GM21619 (cell line): ENCODE results near the gene RPS21.
"Not testable (repeated sequence)": the region's sequence is repeated elsewhere in the genome, so short reads cannot be mapped to it uniquely, and the experiment has no call there.

ENCODE experiments used
- ATAC-seq: cut with Tn5 transposase; IDR thresholded peaks from one replicate; pipeline ENCODE4 v1.9.1; 2021; ENCODE audit not compliant: unreplicated experiment

RPS21 gene

GRCh38 chr20:62423326-62423706, 36.4 kb downstream of the RPS21 start:
- no peak for ATAC-seq

- no peak for ATAC-seq
Measured at GRCh38 chr20:62424249-62425107, 37.6 kb downstream of the RPS21 start.

DNA sequence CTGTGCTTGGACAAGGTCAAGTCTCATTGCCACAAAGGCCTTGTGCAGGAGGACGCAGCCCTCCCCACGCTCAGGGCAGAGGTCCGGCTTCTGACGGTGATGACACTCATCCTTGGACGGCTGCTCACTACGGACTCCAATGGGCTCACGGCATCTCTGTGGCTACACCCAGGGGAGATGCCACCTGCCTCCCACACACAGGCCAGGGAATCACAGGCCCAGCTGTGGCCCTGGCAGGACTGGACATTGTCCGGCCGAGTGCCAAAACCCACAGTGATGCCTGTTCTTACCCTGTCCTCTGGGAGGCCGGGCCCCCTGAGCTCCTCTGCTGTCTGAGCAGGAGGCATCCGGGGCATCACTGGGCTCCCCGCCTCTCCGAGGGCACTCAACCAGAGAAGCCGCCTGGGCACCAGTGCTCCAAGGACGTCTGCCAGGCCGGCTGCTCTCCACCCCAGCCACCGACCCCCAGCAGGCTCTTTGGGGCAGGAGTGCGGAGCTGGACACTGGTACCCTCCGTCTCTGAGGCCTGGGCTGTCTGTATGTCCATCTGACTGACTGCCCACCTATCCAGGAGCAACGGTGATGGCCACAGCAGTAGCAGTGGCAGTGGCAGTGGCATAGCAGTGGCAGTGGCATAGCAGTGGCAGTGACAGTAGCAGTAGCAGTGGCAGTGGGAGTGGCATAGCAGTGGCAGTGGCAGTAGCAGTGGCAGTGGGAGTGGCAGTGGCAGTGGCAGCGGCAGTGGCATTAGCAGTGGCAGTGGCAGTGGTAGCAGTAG, 38.6 kb downstream of the RPS21 start:
- no peak for ATAC-seq

DNA sequence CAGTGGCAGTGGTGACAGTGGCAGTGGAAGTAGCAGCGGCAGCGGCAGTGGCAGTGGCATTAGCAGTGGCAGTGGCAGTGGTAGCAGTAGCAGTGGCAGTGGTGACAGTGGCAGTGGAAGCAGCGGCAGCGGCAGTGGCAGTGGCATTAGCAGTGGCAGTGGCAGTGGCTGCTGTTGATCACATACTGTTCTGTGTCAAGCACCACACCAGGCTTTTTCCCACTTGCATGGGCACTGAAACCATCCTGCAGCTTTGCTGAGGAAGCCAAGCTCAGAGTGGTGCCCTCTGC, 39.1 kb downstream of the RPS21 start:
- ATAC-seq, result not testable (repeated sequence)

- ATAC-seq, result no peak
Measured at GRCh38 chr20:62426699-62427131, 39.8 kb downstream of the RPS21 start.

- ATAC-seq, result no peak
Measured at GRCh38 chr20:62427172-62428001, 40.5 kb downstream of the RPS21 start, which contains the start of gene RBBP8NL. Gene RBBP8NL, minus strand, starts transcription at chr20:62427539. Its CDS starts 7,892 bp downstream, at chr20:62419647.

DNA sequence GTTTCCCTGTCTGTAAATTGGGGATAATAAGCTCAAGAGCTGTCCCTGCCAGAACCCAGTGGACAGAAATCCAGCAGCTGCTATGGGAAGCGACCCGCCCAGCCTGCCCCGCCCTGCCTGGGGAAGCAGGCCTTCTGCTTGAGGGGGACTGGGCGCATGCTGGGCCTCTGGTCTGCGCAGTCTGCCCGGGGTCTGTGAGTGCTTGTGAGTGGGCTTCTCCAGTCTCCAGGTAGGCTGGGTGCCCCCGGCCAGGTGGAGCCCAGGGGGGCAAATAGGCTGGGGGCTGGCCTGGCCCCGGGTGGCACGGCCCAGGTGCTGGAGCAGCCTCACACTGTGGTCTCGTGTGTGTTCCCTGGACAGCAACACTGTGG, 41.1 kb downstream of the RPS21 start:
- ATAC-seq, result no peak

- no peak for ATAC-seq
Measured at GRCh38 chr20:62428396-62429295, 41.7 kb downstream of the RPS21 start.

- ATAC-seq, result no peak
Measured at GRCh38 chr20:62429455-62430310, 42.8 kb downstream of the RPS21 start.

GRCh38 chr20:62430311-62430853, 43.5 kb downstream of the RPS21 start:
- no peak for ATAC-seq

DNA sequence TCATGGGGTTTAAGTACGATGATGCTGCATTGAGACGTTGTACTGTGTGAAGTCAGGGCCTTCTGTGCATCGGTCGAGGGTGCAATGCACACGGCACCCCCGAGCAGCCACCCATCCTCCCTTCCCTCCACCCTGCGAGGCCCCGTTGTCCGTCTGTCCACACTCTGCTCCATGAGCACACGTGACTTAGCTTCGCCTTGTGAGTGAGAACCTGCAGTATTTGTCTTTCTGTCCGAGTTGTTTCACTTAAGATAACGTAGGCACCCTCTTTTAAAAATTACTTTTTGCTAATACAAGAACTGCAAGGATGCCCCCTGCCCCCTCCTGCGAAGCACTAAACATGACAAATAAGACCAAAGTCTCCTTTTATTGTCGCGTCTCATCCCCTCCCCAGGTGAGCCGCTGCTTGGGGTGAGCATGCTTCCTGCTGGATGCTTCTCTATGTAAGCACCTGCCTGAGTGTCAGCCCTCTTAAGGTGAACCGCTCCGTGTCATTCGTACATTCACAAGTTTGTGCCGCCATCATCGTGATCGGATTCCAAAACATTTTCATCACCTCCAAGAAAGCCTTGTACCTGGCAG, 44.1 kb downstream of the RPS21 start:
- ATAC-seq, result no peak

DNA sequence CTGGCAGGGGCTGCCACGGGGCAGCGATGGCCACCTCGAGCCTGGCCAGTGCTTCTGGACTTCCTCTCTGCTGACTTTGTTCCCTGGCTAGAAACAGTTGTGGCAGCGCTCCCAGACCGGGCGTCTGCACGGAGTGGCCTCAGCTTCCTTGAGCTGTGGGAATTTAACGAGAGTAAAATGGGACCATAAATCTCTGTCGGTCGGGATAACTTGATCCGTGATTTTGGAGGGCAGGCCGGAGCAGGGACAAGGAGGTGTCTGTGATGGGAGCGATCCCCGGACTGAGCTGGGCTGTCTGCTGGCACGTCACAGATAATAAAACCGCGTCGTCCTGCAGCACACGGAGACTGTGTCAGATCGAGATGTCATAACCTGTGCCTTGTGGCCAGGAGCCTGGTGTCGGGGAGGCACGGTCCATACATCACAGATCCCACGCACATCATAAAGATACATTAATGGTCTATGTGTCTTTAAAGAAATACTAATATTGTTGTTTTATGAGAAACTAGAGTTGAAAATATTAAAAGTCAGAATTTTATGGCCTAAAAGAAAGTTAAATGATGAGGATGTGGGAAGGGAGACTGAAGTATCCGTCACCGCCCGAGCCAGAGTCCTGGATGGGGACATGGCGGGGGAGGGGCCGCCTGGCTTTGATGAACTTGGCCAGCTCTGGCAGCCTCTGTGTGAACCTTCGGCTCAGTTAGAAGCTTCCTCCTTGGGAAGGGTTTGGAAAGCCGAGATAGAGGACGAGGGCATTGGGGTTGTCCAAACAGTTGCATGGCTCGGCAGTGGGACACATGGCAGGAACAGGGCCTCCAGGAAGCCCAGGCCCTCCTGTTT, 47.0 kb downstream of the RPS21 start:
- no peak for ATAC-seq

DNA sequence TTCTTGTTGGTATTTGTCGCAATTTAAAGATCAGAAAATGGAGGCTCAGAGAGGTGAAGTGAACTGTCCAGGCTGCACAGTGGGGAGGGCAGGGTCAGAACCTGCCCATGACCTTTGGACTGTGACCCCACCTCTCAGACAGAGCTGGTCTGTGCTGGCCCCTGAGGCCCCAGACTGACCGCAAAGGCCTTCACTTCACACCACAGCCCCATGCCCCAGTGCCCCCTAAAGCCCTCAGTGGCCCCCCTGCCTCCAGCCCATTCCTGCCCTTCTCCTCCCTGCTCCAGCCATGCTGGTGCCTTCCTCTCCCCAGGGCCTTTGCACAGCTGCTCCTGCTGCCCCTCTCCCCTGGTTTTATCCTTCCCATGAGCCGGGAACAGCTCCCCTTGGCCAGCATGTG, 49.8 kb downstream of the RPS21 start:
- no peak for ATAC-seq

GRCh38 chr20:62437496-62437895, 50.6 kb downstream of the RPS21 start:
- ATAC-seq, result no peak

- ATAC-seq, result no peak
Measured at GRCh38 chr20:62437927-62438326, 51.0 kb downstream of the RPS21 start.
